ENCODE data around the gene LPGAT1.

LPGAT1 gene

GRCh38 chr1:211833174-211833820, 2.7 kb upstream of the LPGAT1 start:
- no peak overlapping the region for H3K4me3 ChIP-seq (ENCODE audit: low read depth, low read length)
- no peak for DNase-seq (ENCODE audit: low read depth)
- TF ChIP-seq CTCF (IDR thresholded peaks at IDR 0.05; ENCODE audit: control insufficient read depth, extremely low read depth, insufficient read depth), result no peak

- DNase-seq (ENCODE audit: low read depth), result no peak
Measured at GRCh38 chr1:211832661-211833060, 2.1 kb upstream of the LPGAT1 start.

GRCh38 chr1:211831558-211832323, 1.2 kb upstream of the LPGAT1 start:
- no peak overlapping the region for H3K4me3 ChIP-seq (ENCODE audit: low read depth, low read length)
- DNase-seq (ENCODE audit: low read depth), result no peak
- TF ChIP-seq CTCF (IDR thresholded peaks at IDR 0.05; ENCODE audit: control insufficient read depth, extremely low read depth, insufficient read depth), result no peak

More at GRCh38 chr1:211832661-211833060, 2.1 kb upstream of the LPGAT1 start:
- no peak for TF ChIP-seq CTCF (IDR thresholded peaks at IDR 0.05; ENCODE audit: control insufficient read depth, extremely low read depth, insufficient read depth)
- H3K4me3 ChIP-seq (ENCODE audit: low read depth, low read length), result no peak overlapping the region

- no peak for DNase-seq (ENCODE audit: low read depth)
- TF ChIP-seq CTCF (IDR thresholded peaks at IDR 0.05; ENCODE audit: control insufficient read depth, extremely low read depth, insufficient read depth), result no peak
- H3K4me3 ChIP-seq (ENCODE audit: low read depth, low read length), result peak overlapping the region; percentile 56
Measured at GRCh38 chr1:211830055-211830327, 572 bp downstream of the LPGAT1 start.

GRCh38 chr1:211829343-211830054, 1.1 kb downstream of the LPGAT1 start:
- H3K4me3 ChIP-seq (ENCODE audit: low read depth, low read length), result peak overlapping the region; percentile 56
- no peak for DNase-seq (ENCODE audit: low read depth)
- TF ChIP-seq CTCF (IDR thresholded peaks at IDR 0.05; ENCODE audit: control insufficient read depth, extremely low read depth, insufficient read depth), result no peak

- H3K4me3 ChIP-seq (ENCODE audit: low read depth, low read length), result no peak overlapping the region
- TF ChIP-seq CTCF (IDR thresholded peaks at IDR 0.05; ENCODE audit: control insufficient read depth, extremely low read depth, insufficient read depth), result no peak
- no peak for DNase-seq (ENCODE audit: low read depth)
Measured at GRCh38 chr1:211828584-211829342, 1.8 kb downstream of the LPGAT1 start.
